A549 (cell line): ENCODE data around the gene THOC5. TPM values are rescaled to one million over a fixed set of nuclear protein-coding genes. Genes with fewer than 3 reads are reported as not detected.
"Not testable (repeated sequence)": the region's sequence is repeated elsewhere in the genome, so short reads cannot be mapped to it uniquely, and the experiment has no call there.

Source experiments
- ATAC-seq, 2 experiments: fragments of 200-7000 bp in 1 of 2; fragments of >200 bp in 1 of 2; cut with Nextera tagmentation in 1 of 2; cut with Tn5 transposase in 1 of 2; 3 replicates each; pipeline versions ENCODE4 v1.8.0 to v1.9.1; 2018 to 2020; ENCODE audit warnings: mild to moderate bottlenecking in 1 of 2, moderate library complexity in 1 of 2
- CTCF ChIA-PET: fragments of 300-600 bp; sonication (Branson Sonifier 250); formaldehyde crosslinking; extraction: SDS; loops from one replicate; lab custom pipeline; 2021; ENCODE audit warnings: antibody characterized with exemption, inconsistent platforms; lab: Yijun Ruan, JAX
- POLR2A ChIA-PET: fragments of 350-600 bp; formaldehyde crosslinking; extraction: SDS; loops from one replicate; lab custom pipeline; 2021; ENCODE audit warnings: antibody characterized with exemption, inconsistent platforms; lab: Yijun Ruan, JAX
- DNase-seq, 2 experiments: peaks; one replicate each; pipeline versions ENCODE4 v3.0.0 to v3.0.0-alpha.2; 2011 to 2016; ENCODE audit warnings: low read depth in 1 of 2, low spot score in 1 of 2
- FAIRE-seq: peaks from 2 replicates; lab custom pipeline; 2011; peaks lifted over from hg19 to GRCh38; lab: Jason Lieb, UNC
- H3K27ac ChIP-seq, 2 experiments: fragments of >200 bp; sonication (Bioruptor Twin); formaldehyde crosslinking; 3 replicates each; pipeline ENCODE4 v1.5.1; 2016 to 2017
- H3K4me1 ChIP-seq: fragments of >200 bp; sonication (Bioruptor Twin); formaldehyde crosslinking; 3 replicates; pipeline ENCODE4 v1.6.1; 2016
- H3K4me2 ChIP-seq: fragments of >200 bp; sonication (Bioruptor Twin); formaldehyde crosslinking; 3 replicates; pipeline ENCODE4 v1.6.1; 2016
- H3K4me3 ChIP-seq: fragments of >200 bp; sonication (Bioruptor Twin); formaldehyde crosslinking; 3 replicates; pipeline ENCODE4 v1.5.1; 2016
- H3K9me3 ChIP-seq: fragments of >200 bp; sonication (Bioruptor Twin); formaldehyde crosslinking; 3 replicates; pipeline ENCODE4 v1.6.1; 2016
- ATOH8 ChIP-seq: fragments of 250-450 bp; sonication (Bioruptor Pico); IDR thresholded peaks from 2 replicates; pipeline ENCODE4 v1.5.0; 2020; ENCODE audit warnings: low read depth, mild to moderate bottlenecking, moderate library complexity
- BHLHE40 ChIP-seq: IDR thresholded peaks from 2 replicates; pipeline ENCODE4 v1.6.1; 2012; ENCODE audit warnings: low read depth, low read length, inconsistent platforms
- CBX2 ChIP-seq: fragments of 200-600 bp; sonication (generic); IDR thresholded peaks from 2 replicates; pipeline ENCODE4 v1.6.1; 2016; ENCODE audit warnings: low read depth, mild to moderate bottlenecking, borderline replicate concordance
- EHF ChIP-seq: fragments of 250-450 bp; sonication (Bioruptor Pico); IDR thresholded peaks from 2 replicates; pipeline ENCODE4 v1.5.0; 2020; ENCODE audit warnings: mild to moderate bottlenecking
- EHMT2 ChIP-seq: fragments of 200-600 bp; sonication (generic); IDR thresholded peaks from 2 replicates; pipeline ENCODE4 v1.6.1; 2016; ENCODE audit warnings: antibody characterized with exemption, low read depth, mild to moderate bottlenecking, moderate library complexity
- ESRRA ChIP-seq: fragments of 150-350 bp; IDR thresholded peaks from 2 replicates; pipeline ENCODE4 v1.6.1; 2014; ENCODE audit warnings: mild to moderate bottlenecking, low read length, borderline replicate concordance
- FOSB ChIP-seq: fragments of 250-450 bp; sonication (Bioruptor Pico); IDR thresholded peaks from 2 replicates; pipeline ENCODE4 v1.5.0; 2020; ENCODE audit warnings: mild to moderate bottlenecking, moderate library complexity
- FOSL2 ChIP-seq, 2 experiments: fragments of 450-650 bp in 1 of 2; fragments of >200 bp in 1 of 2; sonication (Bioruptor Twin) in 1 of 2; formaldehyde crosslinking; IDR thresholded peaks; 2 replicates each; pipeline versions ENCODE4 v1.5.0 to v1.6.1; 2016 to 2020; ENCODE audit warnings: mild to moderate bottlenecking in 1 of 2, moderate library complexity in 1 of 2
- HDAC2 ChIP-seq: fragments of 200-600 bp; sonication (generic); IDR thresholded peaks from 2 replicates; pipeline ENCODE4 v1.6.1; 2016
- HOXB13 ChIP-seq: fragments of 250-450 bp; sonication (Bioruptor Pico); IDR thresholded peaks from 2 replicates; pipeline ENCODE4 v1.5.0; 2020; ENCODE audit warnings: low read depth, mild to moderate bottlenecking, moderate library complexity
- KDM1A ChIP-seq: fragments of 200-600 bp; sonication (generic); IDR thresholded peaks from 2 replicates; pipeline ENCODE4 v1.6.1; 2016; ENCODE audit warnings: low read depth, mild to moderate bottlenecking
- KDM5A ChIP-seq: fragments of 200-600 bp; sonication (generic); IDR thresholded peaks from 2 replicates; pipeline ENCODE4 v1.6.1; 2016; ENCODE audit warnings: antibody characterized with exemption, mild to moderate bottlenecking
- NPAS2 ChIP-seq: fragments of 250-450 bp; sonication (Bioruptor Pico); IDR thresholded peaks from 2 replicates; pipeline ENCODE4 v1.8.0; 2022; ENCODE audit warnings: mild to moderate bottlenecking, moderate library complexity, borderline replicate concordance
- POLR2A ChIP-seq: IDR thresholded peaks from 2 replicates; pipeline ENCODE4 v1.6.1; 2012; ENCODE audit warnings: mild to moderate bottlenecking, low read length
- RAD21 ChIP-seq, 2 experiments: fragments of >200 bp in 1 of 2; sonication (Bioruptor Twin) in 1 of 2; formaldehyde crosslinking in 1 of 2; IDR thresholded peaks in 1 of 2; conservative IDR thresholded peaks in 1 of 2; 2 replicates in 1 of 2; 3 replicates in 1 of 2; pipeline ENCODE4 v1.6.1; 2012 to 2018; ENCODE audit warnings: inconsistent platforms in 1 of 2
- RCOR1 ChIP-seq: fragments of 150-350 bp; IDR thresholded peaks from 2 replicates; pipeline ENCODE4 v1.6.1; 2014; ENCODE audit warnings: antibody characterized with exemption, low read length, low read depth
- SMC3 ChIP-seq: fragments of >200 bp; sonication (Bioruptor Twin); formaldehyde crosslinking; IDR thresholded peaks from 3 replicates; pipeline ENCODE4 v1.6.1; 2018; ENCODE audit warnings: inconsistent platforms
- TFCP2L1 ChIP-seq: fragments of 250-450 bp; sonication (Bioruptor Pico); IDR thresholded peaks from 2 replicates; pipeline ENCODE4 v1.5.0; 2021; ENCODE audit warnings: mild to moderate bottlenecking
- ZFP36 ChIP-seq: fragments of 450-650 bp; IDR thresholded peaks from 2 replicates; pipeline ENCODE4 v1.6.1; 2014; ENCODE audit warnings: borderline replicate concordance; ENCODE audit not compliant: partially characterized antibody
- WGBS: methylation state at CpG from one replicate; pipeline ENCODE4 v1.1.6; 2017; ENCODE audit errors: missing lambda C conversion rate; 5-methylcytosine and 5-hydroxymethylcytosine counted together
- polyA plus RNA-seq, 4 experiments: library from polyadenylated mRNA; depleted of rRNA in 3 of 4; stranded (reverse); fragments of >200 nt; fragmentation: RNase III in 1 of 4; extraction: RNeasy Plus Mini Kit Qiagen cat#74134 plus additional on column Dnase treatment in 1 of 4; gene quantifications; 2 replicates in 3 of 4; 3 replicates in 1 of 4; pipeline ENCODE4 v1.2.3, GENCODE V29; 2011 to 2017

Gene THOC5
- polyA plus RNA-seq, 2 of the 4 experiments (the other 2 are of a cell fraction) = 24.1 to 43.3 TPM

GRCh38 chr22:29550005-29550404, 3.6 kb downstream of the THOC5 start:
- CTCF ChIA-PET = interaction anchor here (0.9 kb wide), 1 partner anchor 19 kb away, joined by 3 read pairs; no protein-coding TSS in a partner anchor
- TF ChIP-seq EHMT2 = no peak
- TF ChIP-seq HOXB13 (CRISPR knock-in tag) = no peak
- TF ChIP-seq ATOH8 = no peak
- TF ChIP-seq CBX2 = no peak
- no peak for TF ChIP-seq SMC3
- no peak for TF ChIP-seq BHLHE40
- no peak for TF ChIP-seq ZFP36
- TF ChIP-seq KDM5A = no peak
- TF ChIP-seq, all 56 proteins: peak for 0
- Histone ChIP-seq H3K9me3 (no peaks in the 10 kb centered on the region), H3K4me3 (no peak overlapping the region), H3K4me2 (no peak overlapping the region), H3K4me1 (peaks cover 11% of the 10 kb centered on the region), H3K27ac (no peak overlapping the region)
- FAIRE-seq (no peak), DNase-seq (no peak), ATAC-seq (no peak)
- 95% methylated on average over 4 of the region's 4 CpGs for WGBS
- POLR2A ChIA-PET = no interaction called here

- DNase-seq, CTCF ChIA-PET, H3K4me3 ChIP-seq, H3K4me2 ChIP-seq, ATAC-seq, H3K27ac ChIP-seq, H3K9me3 ChIP-seq, FAIRE-seq, H3K4me1 ChIP-seq, POLR2A ChIA-PET: not testable (repeated sequence)
- WGBS = 91% methylated on average over 8 of the region's 8 CpGs
These were observed 8.5 kb downstream of the THOC5 start for GRCh38 chr22:29545045-29545444.

GRCh38 chr22:29541845-29542244, 11.7 kb downstream of the THOC5 start:
- ATAC-seq (no peak), FAIRE-seq (no peak), DNase-seq (no peak)
- H3K27ac ChIP-seq = no peak overlapping the region
- H3K4me3 ChIP-seq = no peak overlapping the region
- no peak overlapping the region for H3K4me2 ChIP-seq
- WGBS = 86% methylated on average over 1 of the region's 1 CpG
- no peaks in the 10 kb centered on the region for H3K9me3 ChIP-seq
- TF ChIP-seq POLR2A = no peak
- TF ChIP-seq EHF (CRISPR knock-in tag) = no peak
- TF ChIP-seq RAD21 (conservative IDR thresholded peaks at IDR 0.05 in 1 of 2, IDR thresholded peaks at IDR 0.05 in 1 of 2) = no peak
- ChIA-PET POLR2A (no interaction called here), CTCF (interaction anchor here (2.0 to 2.1 kb wide), 2 partner anchors 18 to 71 kb away, joined by 7 to 8 read pairs; no protein-coding TSS in a partner anchor)
- no peaks in the 10 kb centered on the region for H3K4me1 ChIP-seq

GRCh38 chr22:29539105-29539504, 14.5 kb downstream of the THOC5 start:
- H3K4me1 ChIP-seq = no peaks in the 10 kb centered on the region
- CTCF ChIA-PET = interaction anchor here (1.5 kb wide), 1 partner anchor 15 kb away, joined by 4 read pairs; no protein-coding TSS in a partner anchor
- H3K4me2 ChIP-seq = no peak overlapping the region
- no peak for DNase-seq
- no peak for FAIRE-seq
- no peak overlapping the region for H3K4me3 ChIP-seq
- POLR2A ChIA-PET = no interaction called here
- 94% methylated on average over 3 of the region's 3 CpGs for WGBS
- H3K9me3 ChIP-seq = no peaks in the 10 kb centered on the region
- no peak for ATAC-seq
- TF ChIP-seq HOXB13 (CRISPR knock-in tag) (no peak), BHLHE40 (no peak), ESRRA (no peak), FOSL2 (IDR thresholded peaks at IDR 0.05) (no peak), FOSL2 (CRISPR knock-in tag; IDR thresholded peaks at IDR 0.05) (no peak), FOSB (CRISPR knock-in tag) (no peak), NPAS2 (CRISPR knock-in tag) (no peak), TFCP2L1 (CRISPR knock-in tag) (no peak), RCOR1 (no peak), KDM1A (no peak), HDAC2 (no peak)
- H3K27ac ChIP-seq = no peak overlapping the region
